Activated CD4-positive, alpha-beta T cell treated with anti-CD3 and anti-CD28 coated beads, Interleukin-2, amount 50 U/mL, for 1 hour (primary cell): ENCODE results near the gene MYL4.
"Not testable (repeated sequence)": the region's sequence is repeated elsewhere in the genome, so short reads cannot be mapped to it uniquely, and the experiment has no call there.

Source experiments
- DNase-seq: peaks from one replicate; pipeline ENCODE4 v3.0.0-alpha.2; 2020

MYL4 gene

DNA sequence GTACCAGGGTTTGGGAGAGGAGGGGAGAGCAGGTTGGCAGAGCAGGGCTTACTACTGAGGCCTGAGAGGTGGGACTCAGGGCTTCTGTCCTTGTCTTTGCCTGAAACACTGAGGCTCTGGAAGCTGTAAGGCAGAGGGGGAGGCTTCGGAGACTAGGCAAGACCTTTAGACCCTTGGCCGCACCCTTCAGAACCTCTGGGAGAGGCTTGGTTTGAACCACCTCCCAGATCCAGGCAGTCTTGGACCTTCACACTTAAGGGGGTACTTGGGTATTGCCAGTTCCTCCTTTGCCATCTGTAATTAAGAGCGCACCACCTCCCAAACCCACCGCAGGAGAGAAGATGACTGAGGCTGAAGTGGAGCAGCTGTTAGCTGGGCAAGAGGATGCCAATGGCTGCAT, 12.9 kb downstream of the MYL4 start:
- no peak for DNase-seq

DNA sequence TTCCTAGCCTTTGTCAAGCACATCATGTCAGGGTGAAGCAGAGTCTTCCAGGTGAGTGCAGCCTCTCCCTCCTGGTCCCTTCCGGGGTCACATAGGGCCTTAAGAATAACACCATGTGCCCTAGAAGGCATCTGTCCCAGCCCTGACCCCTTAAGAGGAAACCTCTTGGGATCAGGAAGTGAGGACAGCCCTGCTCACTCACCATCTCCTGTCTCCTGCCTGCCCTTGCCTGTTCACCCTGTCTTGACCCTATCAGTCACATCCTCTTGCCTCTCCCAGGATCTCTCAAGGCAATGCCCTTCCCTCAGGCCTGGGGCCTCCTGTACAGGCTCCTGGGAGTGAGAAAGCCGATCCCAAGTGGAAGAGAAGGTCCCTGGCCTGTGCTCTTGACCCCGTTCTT, 13.9 kb downstream of the MYL4 start:
- no peak for DNase-seq

GRCh38 chr17:47223460-47223859, 14.3 kb downstream of the MYL4 start:
- no peak for DNase-seq

DNA sequence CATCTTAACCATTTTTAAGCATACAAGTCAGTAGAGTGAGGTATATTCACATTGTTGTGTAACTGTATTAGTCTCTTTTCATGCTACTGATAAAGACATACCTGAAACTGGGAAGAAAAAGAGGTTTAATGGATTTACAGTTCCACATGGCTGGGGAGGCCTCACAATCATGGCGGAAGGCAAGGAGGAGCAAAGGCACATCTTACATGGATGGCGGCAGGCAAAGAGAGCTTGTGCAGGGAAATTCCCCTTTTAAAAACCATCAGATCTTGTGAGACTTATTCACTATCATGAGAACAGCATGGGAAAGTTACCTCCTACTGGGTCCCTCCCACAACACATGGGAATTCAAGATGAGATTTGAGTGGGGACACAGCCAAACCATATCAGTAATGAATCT, 14.9 kb downstream of the MYL4 start:
- not testable (repeated sequence) for DNase-seq

DNA sequence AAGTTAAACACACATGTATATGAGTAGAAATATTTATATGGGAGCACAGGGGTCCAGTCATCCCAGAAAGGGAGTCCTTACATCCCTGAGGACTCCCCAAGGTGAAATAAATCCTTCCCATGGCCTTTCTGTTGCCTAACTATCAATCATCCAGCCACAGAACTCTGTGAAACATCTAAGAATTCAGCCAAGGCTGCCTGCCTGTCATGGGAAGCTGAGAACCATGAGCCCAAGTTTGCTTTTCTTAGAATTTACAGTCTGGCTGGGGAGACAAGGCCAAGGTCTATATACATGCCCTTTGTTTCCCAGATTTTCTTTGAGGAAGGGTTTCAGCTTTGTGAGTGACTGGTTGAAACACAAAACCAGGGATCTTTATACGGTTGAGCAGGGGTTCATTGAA, 15.8 kb downstream of the MYL4 start:
- no peak for DNase-seq

DNA sequence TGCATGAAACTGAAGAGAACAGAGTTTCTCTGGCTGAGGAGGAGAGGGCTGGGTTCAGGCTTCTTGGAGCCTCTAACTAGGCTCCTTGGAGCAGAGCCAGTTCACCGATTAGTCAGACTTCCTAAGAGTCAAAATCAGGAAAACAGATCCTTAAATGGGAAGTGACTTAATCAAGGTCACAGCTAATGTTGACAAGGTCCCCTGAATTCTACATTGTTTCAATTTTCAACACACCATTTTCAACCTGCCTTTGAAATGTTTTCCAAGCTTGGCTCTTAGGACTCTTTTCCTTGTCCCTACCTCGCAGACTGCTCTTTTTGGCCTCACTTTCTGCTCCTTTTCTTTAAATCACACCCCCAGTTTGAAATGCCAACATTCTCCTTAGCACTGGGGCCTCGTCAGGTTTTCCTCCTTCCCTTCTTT, 16.3 kb downstream of the MYL4 start:
- no peak for DNase-seq

DNA sequence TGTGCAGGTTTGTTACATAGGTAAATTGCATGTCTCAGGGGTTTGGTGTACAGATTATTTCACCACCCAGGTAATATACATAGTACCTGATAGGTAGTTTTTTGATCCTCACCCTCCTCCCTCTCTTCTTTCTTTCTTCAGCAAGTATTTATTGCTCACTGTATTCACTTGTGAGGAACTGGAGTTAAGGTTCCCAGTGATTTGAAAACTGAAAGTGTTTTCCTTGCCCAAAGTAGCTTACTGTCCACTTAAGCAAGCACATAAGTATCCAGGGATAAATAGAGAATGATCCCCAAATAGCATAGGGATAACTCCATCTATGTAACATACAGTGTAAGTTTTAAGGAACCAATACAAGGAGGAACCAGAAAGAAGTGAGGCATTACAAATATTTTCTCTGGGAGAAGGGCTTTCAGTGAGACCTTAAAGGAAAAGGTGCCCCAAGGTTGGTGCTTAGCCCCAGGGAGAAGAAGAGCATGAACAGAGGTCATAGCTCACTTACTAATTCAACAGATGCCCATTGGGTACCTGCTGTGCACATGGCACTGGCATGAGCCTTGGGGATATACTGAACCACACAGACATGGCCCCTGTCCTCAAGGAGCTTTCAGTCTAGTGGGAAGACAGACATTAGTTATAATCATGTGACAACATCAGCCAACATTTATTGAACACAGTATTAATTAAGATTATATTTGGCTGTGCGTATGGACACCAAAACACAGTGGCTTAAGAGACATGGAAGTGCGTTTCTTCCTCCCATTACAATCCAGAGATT, 17.0 kb downstream of the MYL4 start:
- DNase-seq = no peak

- DNase-seq = no peak
These were observed 18.7 kb downstream of the MYL4 start for GRCh38 chr17:47227862-47228261.

DNA sequence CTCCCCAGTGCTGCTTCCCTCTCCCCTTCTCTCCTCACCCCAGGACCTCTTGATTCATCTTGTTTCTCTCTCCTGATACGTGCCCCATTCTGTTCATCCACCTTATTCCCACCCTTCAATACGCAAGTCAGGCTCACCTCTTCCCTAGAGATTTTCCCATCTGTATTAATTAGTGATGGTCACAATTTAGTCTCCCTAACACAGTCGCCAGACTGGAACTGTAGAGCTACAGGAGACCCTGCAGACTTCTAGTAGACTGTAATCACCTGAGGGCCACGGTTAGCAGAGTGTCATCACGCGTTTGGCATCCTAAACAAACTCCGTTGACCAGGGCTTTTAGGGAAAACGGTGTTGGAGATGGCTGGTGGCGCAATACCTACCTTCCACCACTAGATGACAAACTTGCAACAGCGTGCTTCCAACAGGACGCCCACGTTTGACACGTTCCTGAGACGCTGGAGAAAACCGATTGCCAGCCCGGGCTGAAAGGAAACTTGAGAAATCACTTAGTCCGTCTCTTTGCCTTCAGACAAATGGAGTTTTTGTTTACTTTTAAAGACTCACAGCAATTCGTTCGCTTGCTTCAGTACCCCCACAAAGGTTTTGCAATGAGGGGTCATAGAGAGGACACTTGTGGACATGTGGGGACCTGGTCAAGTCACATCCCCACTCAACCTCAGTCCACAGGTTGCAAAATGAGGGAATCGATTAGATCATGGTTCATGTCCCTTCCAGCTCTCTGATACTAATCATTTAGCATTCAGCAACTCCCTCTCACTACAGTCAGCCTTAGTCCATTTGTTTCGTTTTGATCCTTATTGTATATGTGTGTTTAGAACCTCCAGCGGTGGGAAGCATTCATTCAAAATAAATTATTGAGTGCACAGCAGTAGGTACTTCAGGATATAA, 20.6 kb downstream of the MYL4 start:
- DNase-seq = peak; percentile 59

- no peak for DNase-seq
These were observed 21.7 kb downstream of the MYL4 start for GRCh38 chr17:47230864-47231263.

- no peak for DNase-seq
These were observed 22.2 kb downstream of the MYL4 start for GRCh38 chr17:47231334-47231733.

DNA sequence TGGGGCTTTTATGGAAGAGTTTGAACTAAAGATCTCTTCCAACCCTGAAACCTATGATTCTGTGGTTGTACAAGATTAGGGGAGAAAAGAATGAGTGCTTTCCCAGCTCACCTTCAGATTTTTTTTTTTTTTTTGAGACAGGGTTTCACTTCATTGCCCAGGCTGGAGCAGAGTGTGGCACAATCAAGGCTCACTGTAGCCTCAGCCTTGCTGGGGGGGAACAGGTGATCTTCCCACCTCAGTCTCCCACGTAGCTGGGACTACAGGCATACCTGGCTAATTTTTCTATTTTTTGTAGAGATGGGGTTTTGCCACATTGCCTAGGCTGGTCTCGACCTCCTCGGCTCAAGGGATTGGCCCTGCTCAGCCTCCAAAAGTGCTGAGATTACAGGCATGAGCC, 22.7 kb downstream of the MYL4 start:
- no peak for DNase-seq

DNA sequence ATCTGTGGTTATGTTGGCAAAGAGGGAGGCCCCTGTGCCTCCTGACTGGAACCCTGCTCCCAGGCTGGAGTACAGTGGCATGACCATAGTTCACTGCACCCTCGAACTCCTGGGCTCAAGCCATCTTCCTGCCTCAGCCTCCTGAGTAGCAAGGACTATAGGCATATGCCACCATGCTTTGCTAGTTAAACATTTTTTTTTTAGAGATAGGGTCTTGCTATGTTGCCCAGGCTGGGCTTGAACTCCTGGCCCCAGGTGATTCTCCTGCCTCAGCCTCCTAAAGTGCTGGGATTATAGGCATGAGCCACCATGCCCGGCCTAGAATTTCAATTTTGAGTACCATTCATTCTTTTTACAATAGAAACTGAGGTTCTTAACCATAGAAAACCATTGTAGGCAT, 23.3 kb downstream of the MYL4 start:
- no peak for DNase-seq

- DNase-seq = no peak
These were observed 26.4 kb downstream of the MYL4 start for GRCh38 chr17:47235506-47235905.

- no peak for DNase-seq
These were observed 26.8 kb downstream of the MYL4 start for GRCh38 chr17:47235923-47236322.

DNA sequence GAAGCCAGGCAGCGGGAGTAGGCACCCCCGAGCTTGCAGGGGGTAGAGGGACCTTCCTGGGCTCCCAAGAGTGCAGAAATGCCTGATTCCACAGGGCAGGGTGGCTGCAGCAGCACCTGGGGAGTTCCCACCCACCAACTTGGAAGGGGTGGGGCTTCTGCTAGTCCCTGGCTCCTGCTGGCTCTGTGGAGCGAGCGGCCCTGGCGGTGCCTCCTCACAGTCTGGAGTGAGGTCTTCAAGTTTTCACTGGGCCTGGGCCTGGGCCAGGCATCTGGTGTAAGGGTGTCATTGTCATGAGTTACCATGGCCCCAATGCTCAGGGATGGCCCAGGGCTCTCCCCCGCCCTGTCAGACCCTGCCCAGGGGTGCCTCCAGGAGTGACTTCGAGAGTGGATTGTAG, 28.7 kb downstream of the MYL4 start:
- DNase-seq = no peak

DNA sequence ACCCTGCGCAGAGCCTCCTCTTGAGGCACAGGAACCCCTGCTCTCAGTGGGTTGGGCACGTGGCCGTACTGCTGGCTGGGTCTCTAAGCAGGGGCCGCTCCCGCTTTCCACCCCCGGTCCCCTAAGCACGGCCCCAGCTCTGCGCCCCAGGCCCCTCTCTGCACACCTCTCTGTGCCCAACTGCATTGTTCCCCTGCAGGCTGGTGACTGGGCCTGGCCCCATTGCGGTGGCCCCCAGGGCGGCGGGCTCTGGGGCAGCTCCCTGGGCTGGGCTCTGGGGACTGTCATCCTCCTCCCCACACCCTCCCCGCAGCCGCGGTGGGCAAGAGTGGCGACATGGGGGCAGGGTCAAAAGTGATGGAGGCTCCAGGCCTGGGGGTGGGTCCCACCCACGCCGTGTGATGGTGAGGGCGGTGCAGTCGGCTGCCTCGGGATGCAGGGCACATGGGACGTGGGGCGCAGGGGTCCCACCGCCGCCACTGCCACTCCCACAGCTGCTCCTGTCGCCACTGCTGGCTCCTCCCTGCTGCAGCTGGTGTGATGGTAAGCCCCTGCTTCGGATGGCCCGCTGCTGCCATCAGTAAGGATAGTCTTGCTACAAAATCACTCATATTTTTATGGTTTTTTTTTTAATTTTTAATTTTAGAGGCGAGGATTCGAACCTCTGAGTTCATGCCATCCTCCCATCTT, 29.3 kb downstream of the MYL4 start:
- DNase-seq = no peak

- DNase-seq = no peak
These were observed 30.4 kb downstream of the MYL4 start for GRCh38 chr17:47239619-47239966.

- DNase-seq = no peak
These were observed 31.0 kb downstream of the MYL4 start for GRCh38 chr17:47239967-47240651.

GRCh38 chr17:47240806-47241205, 31.7 kb downstream of the MYL4 start:
- no peak for DNase-seq

DNA sequence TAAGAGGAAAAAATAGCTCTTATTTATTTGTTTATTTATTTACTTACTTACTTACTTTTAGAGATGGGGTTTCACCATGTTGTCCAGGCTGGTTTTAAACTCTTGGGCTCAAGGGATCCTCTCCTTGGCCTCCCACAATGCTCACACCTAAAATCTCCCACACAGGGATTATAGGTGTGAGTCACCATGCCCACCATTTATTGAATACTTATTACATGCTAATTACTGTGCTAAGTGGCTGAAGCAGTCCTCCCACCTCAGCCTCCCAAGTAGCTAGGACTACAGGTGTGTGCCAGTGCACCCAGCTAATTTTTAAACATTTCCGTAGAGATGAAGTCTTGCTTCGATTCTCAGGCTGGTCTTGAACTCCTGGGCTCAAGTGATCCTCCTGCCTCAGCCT, 33.5 kb downstream of the MYL4 start:
- no peak for DNase-seq

GRCh38 chr17:47243737-47244598, 34.8 kb downstream of the MYL4 start:
- no peak for DNase-seq
